GM18507 (cell line): ENCODE data around the gene ANK2.
"Not testable (repeated sequence)": the region's sequence is repeated elsewhere in the genome, so short reads cannot be mapped to it uniquely, and the experiment has no call there.

Experiments used
- DNase-seq: peaks from one replicate; pipeline ENCODE4 v3.0.0; 2011; ENCODE audit warnings: low read depth; ENCODE audit not compliant: insufficient read length; ENCODE audit errors: extremely low spot score
- FAIRE-seq: peaks from 2 replicates; lab custom pipeline; 2011; peaks lifted over from hg19 to GRCh38; lab: Jason Lieb, UNC

The ANK2 gene

DNA sequence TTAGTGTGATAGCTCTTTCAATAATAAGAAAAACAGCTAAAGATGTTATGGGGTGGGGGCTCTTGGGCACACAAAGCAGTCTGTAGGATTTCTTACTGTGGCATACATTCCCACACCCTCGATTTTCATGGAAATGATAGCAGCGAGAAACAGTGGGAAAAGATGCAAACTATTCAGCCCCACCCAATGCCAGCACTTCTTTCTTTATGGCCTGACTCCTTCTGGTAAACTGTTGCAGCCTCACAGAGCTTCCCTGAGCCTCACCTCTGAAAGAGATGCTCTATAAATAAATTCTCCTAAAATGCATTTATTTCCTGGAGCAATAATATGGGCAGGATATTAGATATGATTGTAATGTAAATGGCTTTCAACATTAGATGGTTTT, 910 bp downstream of the ANK2 start:
- no peak for FAIRE-seq
- DNase-seq, result no peak

DNA sequence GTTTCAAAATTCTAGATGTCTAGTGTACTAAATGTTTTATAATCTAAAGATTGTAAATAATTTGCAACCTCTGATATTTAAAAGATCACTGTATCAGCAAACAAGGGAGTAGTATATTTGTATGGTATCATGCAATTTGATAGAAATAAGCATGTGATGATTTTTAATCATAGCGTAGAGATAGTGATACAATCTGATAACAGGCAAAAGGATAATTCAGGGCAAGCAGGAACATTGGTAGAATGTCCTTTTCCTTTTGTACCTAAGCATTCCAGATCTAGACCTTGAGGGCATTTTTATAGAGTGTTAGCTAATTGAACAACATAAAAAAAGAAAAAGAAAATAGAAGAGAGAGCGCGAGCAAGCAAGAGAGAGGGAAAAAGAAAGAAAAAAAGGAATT, 1.4 kb downstream of the ANK2 start:
- DNase-seq (no peak), FAIRE-seq (no peak)

DNA sequence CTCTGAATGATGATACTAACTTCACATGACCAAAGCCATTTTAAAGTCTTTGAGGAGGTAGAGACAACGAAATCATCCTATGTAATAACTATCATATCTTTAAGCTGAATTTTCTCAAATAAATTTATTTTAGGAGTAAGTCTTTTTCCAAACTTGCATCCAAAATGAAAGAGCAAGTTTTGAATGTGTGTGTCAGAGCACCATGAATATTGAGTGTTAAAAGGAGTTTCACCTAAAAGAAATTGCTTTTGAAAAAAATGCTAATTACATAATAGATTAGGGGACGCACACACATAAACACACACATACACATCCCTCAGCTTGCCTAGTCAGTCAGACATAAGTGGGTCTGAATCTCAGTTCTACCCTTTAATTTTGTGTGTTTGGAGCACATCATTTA, 1.9 kb downstream of the ANK2 start:
- no peak for FAIRE-seq
- DNase-seq, result no peak

DNA sequence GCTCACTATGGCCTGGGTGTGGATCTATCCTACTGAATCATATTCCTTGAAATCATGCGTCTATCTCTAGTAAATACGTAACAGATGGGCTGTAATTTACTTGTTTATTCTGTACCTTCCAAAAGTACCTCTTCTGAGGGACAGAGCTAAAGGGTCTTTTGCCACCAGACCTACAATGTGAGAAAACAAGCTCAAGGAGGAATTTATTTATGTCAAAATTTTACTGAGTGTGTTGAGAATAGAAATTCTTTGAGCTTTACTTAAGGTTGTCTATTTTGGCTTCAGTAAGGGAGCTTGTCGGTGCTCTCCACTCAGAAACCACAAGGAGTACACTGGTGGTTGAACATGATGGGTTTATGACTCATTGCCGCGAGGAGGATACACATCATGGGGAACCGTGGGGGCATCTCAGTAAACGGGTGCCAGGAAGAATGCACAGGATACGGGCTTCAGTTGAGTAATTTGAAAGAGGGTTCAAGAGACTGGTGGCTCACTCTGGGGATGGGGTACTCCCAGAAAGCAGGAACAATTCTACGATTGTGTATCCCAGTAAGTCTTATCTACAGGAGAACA, 3.0 kb downstream of the ANK2 start:
- no peak for DNase-seq
- FAIRE-seq, result peak; percentile 51

DNA sequence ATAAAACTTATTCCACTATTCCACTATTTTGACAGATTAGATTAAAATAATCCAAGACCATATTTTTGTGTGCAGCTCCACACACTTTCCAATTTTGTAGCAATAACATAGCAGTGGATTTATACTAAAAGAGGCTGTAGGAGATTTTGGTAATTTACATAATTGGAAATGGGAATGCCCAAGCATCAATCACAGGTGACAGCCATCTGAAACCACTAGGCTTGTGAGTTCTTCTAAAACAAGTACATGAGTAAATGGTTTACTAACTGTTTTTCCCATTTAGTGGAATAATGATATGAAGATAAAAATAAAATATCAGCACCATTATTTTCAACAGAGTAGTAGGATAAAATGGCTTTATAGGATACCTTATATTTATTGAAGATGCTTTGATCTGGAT, 4.4 kb downstream of the ANK2 start:
- FAIRE-seq, result no peak

DNA sequence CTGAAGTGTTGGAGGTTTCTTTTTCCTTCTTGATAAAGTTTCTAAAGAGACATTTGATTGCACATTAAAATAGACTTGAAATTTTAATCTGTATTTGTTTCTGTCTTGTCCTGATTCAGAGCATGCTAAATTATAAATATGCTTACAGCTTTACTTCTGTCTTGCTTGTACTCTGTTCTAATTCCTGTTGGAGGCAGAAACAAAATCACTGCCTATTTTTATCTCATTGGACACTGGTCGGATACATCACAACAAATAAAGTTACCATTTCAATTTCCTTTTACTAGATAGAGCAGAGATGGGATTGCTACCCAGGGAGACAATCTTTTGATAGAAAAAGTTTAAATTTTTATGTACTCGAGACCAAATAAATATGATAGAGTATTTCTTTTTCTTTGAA, 6.9 kb downstream of the ANK2 start:
- FAIRE-seq, result no peak
- DNase-seq, result no peak

More for the DNA sequence above, 4.4 kb downstream of the ANK2 start:
- DNase-seq, result no peak

DNA sequence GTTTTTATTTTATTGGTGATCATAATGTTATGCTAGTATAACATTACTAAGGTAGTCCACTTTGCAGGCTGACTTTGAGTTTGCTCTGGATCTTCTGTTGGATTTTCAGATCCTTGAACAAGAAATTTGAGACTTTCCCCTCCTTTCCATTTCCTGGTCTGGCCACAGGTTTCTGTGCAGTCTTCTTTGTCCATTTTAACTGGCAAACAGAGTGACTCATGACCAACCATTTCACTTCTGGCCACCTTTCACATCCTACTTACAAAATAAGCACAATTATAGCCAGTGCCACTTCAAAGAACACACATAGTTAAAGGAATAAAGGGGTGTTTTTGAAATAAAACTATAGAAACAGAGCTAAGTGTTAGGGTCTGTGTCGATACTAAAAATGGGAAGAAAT, 8.4 kb downstream of the ANK2 start:
- DNase-seq (no peak), FAIRE-seq (no peak)

DNA sequence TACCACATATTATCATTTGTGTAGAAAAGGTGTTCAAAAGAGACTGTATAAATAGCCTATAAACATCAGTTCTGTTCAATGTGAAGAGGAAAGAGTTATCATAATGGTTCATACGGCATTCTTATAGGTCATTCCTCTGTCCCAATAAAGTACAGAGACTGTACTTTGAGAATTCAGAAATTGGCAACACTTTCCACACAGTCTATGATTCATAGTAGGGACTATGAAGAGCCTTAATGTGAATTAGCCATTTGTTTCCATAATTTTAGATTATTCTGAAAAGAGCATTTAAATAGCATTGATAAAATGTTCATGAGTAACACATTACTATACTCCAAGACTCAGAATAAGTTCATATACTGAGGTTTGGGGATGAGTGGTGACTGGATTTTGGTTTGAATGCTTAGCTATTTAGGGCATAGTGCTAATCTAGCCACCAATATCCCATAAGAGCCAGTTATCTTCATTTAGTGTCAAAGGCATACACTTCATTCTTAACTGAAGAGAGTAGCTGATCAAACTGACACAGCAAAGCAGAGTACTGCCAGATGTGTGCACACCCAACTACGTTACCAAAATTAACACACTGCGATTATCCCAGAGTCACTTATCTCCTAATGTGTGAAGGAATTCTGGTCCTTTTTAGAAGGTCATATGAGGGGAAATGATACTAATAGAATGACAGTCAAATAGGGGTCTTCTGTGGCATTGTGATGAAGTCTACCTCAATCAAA, 10.2 kb downstream of the ANK2 start:
- FAIRE-seq, result no peak
- no peak for DNase-seq

DNA sequence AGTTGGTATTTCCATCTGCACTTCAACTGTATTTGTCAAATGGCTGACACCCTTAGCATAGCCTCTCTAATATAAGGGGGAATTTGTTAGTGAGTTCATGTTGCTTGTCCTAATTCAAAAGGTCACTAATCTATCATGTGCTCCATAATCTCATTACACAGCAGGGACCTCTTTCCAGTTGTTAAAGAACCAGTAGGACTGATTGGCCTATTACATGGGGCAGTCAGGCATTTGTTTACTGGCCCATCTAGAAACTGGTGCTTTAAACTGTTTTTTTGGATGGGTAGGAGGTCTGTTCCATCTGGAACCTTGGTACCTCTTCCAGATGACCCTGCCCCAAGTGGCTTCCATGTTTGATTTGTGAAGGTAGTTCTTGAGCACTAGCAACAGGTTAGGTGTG, 11.4 kb downstream of the ANK2 start:
- FAIRE-seq (no peak), DNase-seq (no peak)

DNA sequence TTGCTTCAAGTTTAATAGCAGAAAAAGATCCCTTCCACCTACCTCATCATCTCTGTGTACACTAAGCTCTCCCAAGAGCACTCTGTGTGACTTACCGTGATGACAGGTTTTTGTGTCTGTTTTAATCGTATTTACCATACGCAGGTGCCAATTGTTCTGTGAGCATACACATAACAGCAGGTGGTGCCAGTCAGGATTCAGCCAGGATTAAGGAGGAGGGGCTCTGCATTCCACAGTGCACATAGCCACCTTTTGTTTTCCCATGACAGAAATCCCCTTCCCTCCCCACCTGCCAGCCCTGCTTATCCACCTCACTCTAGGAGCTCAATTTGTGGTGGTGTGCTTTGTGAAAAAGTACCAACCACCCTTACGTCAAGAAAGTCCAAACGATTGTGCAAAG, 14.8 kb downstream of the ANK2 start:
- FAIRE-seq (no peak), DNase-seq (no peak)

DNA sequence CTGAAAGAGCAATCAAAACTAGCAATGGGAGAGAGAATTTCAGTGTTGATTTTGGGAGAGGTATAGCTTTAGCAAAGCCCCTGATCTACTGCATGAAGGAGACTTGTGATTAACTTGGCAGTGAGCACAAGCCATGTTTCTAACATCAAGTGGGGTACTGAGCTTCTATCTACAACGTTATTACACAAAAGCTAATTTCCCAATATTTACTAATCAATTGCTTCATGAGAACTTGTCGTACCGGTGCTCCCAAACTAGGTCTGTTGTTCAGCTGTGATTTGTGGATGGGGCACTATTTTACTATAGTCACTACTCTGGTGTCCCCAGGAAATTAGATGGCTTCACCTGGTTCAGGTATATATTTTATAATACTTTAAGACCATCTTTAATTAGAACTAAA, 16.2 kb downstream of the ANK2 start:
- DNase-seq, result no peak
- no peak for FAIRE-seq

DNA sequence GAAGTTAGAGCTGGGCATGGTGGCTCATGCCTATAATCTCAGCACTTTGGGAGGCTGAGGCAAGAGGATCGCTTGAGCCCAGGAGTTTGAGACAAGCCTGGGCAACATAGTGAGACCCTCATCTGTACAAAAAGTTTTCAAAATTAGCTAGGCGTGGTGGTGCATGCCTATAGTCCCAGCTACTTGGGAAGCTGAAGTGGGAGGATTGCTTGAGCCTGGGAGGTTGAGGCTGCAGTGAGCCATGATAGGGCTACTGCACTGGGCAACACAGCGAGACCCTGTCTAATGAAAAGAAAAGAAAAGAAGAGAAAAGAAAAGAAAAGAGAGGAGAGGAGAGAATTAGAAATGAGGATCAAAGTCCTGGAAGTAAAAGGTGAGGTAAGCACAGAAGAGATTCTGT, 19.3 kb downstream of the ANK2 start:
- not testable (repeated sequence) for FAIRE-seq, DNase-seq

DNA sequence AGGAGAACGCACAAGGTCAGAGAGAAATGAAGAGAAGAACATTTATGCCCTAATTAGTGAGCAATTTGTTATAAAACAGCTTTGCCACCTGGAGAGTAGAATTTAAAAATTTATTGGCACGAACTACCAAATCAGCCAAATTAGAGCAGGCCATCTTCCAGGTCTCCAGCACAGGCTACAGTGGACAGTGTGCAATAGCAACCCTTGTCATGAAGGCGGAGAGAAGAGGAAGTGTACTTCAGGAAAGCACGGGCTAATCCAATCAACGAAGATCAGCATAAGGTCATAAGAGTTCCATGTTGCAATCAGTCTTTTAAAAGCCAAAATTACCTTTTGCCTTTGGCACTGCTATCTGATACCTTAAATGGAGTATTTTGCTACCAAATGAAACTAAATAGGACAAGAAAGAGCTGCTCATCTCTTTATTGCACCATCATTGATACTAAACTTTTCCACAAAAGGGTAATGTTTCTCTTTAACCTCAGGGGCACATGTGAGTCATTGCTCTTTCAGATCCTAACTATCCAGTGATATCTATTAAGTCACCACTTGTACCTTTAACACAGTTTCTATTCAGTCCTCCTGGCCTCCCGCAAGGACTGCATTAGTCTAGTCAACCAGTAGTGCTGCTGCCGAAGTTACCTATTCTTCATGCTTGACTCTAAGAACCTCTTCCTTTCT, 19.9 kb downstream of the ANK2 start:
- DNase-seq, result no peak
- FAIRE-seq, result no peak

DNA sequence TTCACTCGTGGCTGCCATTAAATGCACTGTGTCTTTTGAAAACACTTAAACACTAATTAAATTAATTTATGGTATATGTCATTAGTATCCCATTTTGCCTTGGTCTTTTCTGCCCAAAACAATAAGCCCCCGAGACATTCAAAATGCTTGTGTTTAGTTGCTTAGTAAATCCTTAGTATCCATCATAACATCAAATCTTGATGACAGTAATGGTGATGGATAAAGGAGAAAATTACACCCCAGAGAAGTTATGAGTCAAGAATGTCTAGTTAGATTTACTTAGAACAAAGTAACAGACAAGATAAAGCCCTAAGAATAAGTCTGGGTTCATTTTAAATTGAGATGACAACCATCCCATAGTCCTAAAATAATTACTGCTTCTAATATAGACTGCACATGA, 21.3 kb downstream of the ANK2 start:
- DNase-seq (no peak), FAIRE-seq (no peak)

DNA sequence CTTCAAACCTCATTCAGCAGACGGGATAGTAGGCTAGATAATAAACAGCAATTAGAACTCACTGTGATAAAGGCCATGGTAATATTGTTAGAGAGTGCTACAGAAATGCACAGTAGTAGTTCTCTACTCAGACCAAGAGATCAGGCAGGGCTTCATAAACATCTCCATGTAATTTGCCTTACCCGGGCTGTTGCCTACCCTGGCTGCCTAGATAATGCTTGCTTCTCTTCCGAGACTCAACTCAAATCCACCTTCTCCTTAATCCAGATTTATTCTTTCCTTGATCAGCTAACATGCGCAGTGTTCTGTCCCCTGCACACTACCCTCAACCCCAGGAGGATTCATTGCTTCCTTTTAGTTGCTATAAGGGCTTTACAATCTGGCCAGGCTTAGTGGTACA, 21.8 kb downstream of the ANK2 start:
- FAIRE-seq, result no peak

DNA sequence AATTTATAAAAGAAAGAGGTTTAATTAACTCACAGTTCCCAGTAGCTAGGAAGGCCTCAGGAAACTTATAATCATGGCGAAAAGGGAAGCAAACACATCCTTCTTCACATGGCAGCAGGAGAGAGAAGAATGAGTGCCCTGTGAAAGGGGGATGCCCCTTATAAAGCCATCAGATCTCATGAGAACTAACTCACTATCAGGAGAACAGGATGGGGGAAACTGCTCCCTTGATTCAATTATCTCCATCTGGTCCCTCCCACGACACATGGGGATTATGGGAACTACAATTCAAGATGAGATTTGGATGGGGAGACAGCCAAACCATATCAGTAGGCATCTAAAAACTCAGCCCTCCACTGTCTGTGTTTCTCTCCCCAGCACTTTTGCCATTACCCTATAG, 22.4 kb downstream of the ANK2 start:
- FAIRE-seq, result no peak

More for the DNA sequence above, 21.8 kb downstream of the ANK2 start:
- DNase-seq, result no peak

DNA sequence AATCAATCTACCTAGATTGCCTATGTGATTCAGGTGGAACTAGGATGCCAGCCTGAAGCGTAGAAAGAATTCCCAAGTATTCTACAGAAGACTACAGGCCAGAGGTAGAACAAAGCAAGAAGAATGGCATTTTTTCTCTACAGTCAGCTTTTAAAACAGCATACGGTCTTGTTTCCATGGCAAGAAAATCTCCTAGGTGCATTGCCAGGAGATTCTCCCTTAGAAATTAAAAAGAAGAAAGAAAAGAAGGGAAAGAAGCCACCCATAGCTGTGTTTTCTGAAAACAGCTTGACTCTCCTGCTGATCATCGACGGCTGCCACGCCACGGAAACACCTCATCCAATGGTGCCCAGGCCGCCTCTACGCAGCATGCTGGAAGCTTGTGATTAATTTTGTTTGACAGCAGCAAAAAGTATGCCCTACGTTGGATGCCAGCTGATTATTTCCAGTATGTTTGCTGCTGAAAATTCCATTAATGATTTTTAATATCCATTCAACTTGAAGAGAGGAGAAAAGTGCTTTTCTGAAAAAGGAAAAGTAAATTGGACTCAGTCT, 24.1 kb downstream of the ANK2 start:
- DNase-seq, result no peak
- FAIRE-seq, result no peak

More for the DNA sequence above, 22.4 kb downstream of the ANK2 start:
- no peak for DNase-seq

DNA sequence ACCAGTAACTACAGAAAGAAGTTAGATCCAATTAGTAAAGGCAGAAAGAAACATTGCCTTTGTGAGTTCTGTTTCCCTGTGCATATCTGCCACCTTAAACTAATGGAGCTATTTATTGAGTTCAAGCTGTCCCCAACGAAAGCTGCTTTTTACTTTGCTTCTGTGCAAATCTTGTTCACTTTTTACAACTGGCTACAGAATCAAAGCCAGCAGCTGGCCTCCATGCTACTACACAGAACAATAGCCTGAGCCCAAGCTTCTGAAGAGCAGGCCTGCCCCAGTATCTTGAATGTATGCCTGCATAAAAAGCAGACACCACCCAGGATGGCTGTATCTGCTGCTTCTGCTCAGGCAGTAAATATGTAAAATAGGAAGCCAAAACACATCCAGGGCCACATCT, 28.1 kb downstream of the ANK2 start:
- FAIRE-seq (no peak), DNase-seq (no peak)

DNA sequence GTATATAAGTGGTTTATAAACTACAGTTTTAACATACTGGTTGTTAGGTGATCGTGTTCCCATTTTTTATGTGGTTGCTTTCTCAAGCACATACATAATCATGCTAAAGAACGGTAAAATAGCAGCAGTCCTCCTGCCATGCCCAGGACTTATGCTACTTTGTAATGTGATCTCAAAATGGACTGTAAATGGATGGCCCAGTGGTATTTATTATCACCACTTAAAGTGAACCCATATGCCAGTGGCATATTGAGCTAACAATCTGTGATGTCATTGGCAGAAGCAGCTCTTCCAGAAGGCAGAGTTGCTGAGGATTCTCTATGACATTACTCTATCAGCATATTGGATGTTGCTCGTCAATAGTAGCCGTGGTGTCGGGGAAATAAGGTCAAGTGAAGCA, 28.6 kb downstream of the ANK2 start:
- no peak for FAIRE-seq
- no peak for DNase-seq

DNA sequence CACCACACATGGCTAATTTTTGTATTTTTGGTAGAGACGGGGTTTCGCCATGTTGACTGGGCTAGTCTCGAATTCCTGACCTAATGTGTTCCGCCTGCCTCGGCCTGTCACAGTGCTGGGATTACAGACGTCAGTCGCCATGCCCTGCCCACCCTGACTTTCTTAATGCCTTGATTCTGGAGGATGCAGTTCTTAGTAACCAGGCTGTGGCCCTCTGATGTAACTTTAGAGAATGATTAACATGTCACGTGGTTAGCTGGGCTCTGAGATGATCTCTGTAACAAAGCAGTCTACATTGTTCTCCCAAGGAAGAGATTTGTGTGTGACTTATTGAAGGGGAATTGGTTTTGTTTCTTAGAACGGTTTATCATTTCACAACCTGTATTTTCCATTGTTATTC, 30.6 kb downstream of the ANK2 start:
- no peak for DNase-seq
- FAIRE-seq, result no peak

DNA sequence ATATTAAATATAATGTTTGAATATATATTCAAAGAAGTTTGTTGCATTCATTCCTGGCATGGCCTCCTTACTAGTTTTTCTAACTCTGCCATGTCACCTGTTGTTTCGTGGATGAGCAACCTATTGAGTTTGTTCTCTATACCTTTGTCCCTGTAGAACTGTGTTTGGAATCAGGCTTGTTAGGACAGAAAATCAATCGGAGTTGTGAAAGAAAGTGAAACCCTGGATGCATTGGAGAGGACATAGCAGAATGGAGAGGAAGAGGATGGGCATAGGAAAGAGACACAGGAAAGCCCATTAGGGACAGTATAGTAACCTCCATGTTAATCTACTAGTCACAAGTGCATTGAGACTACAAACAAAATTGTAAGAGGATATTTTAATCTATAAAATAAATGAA, 31.2 kb downstream of the ANK2 start:
- no peak for DNase-seq
- FAIRE-seq, result no peak
